Activated T-helper 1 cell treated with anti-CD3 and anti-CD28 coated beads, Interleukin-2, amount 50 U/mL, for 16 hours (primary cell): Measurements from ENCODE around the gene MYL7.

Experiments
- DNase-seq, 2 donors: peaks; one replicate each; pipeline ENCODE4 v3.0.0-alpha.2; 2020; ENCODE audit warnings: low read depth in 1 of 2, low spot score in 1 of 2

The MYL7 gene

DNA sequence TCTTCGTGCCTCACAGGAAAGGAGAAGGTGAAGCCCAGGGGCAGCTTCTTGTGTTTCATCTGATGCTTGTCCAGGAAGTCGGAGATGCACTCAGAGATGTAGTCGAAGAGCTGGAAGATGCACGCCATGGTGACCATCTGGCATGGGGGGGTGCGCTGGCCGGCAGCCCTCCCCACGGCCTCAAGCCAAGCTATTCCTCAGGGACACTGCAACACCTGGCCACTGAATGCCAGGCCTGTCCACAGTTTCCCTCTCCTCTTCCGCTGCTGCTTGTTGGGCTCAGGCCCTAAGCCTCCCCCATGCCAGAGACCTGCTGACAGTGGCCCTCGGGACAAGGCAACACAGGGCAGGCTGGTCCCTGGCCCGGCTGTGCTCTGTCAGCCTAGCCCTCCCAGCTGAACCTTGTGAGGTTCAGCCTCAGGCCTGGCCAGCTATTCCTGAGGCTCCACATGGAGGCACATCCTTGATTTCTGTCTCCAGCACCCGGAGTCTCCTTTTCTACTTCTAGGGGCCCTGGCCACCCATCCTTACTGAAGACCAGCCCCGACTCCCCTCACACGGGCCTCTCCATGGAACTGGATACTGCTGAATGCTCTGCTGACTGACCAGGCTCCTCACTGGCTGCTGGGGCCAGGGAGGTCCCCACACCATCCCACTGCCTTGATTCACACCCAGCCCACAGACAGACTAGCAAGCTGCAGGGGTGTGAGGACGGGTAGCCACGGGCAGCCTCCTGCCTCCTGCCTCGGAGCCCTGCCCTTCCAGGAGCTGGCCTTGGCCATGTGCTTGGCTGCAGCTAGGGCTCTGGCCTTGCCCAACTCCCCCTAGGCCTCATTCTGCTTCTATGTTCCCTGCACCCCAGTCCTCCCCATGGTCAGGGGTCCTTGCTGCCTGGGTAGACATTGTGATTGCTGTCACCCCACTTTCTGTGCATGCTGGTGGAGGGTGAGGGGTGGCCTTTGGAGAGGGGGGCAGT lies 10.1 kb upstream of the MYL7 start:
- no peak for DNase-seq

DNA sequence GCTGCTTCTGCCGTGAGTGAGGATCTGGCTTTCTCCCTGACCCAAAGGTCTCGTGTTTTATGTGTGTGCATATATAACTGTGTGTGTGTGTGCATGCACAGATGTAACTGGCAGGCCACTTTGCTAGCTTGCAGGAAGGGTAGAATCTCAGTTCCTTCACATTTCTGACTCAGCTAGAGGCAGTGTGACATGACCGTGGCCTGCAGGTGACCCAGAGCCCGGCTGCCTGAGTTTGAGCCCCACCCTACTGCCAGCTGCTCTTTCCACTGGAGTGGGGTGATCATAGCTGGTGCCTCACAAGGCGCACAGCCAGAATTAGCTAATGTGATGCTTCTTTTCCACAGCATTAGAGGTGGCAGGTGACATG lies 9.3 kb upstream of the MYL7 start:
- no peak for DNase-seq

DNA sequence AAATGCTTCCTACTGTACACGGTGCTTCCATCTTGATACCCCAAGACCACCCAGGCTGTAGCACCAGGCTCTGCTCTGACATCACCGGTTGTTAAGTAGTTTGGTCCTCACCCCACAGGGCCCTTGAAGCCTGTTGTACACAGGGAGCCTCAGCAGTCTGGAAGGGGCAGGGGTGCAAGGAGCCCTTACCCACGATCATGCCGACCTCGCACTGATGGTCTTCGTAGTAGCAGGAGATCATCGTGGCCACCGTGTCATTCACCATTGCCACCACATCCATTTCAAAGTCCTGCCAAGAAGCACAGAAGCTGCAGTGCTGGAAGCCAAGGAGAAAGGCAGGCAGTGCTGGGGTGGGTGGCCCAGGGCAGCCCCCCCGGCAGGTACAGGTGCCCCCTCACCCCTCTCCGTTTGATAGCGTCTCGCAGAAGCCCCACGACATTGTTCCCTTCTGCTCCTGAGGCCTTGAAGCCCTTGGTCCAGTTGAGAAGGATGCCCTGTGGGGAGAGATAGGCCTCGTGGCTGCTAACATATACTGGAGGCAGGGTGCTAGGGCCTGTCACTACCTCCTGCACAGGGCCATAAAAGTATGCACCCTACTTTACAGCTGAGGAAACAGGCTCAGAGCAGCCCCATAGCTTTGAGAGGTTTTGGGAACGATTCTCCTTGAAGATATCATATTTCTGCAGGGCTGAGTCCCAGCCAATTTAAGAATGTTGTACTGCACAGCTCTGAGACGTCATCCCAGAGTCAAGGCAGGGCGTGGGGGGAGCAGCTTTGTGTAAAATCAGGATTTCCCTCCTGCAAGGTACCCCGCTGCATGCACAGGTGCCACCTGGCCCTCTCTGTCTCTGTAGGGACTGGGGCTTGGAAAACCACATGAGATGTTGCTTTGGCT lies 8.7 kb upstream of the MYL7 start:
- no peak for DNase-seq

DNA sequence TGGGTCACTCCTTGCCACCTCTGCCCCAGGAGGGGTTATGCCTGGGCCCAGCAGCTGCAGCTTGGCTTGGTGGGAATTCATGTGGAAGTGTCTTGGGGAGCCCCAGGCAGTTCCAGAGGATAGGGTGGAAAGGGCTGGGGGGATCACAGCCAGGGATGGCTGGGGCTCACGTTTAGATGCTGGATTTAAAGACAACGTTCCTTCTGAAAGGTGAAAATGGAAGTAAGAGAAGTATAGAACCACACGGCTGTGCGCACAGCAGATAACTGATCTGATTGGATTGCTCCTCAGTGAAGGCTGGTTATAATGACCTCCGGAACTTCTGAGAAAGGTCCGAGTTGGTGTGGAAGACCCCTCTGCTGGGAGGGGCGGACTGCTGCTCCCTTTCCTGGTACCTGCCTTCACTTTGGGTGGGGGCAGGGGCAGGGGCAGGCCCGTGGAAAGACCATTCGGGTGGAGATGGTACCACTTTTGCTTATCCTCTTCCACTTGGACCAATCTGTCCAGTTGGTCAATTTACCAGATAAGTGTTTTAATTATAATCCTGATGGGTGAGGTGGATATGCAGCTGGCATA lies 7.9 kb upstream of the MYL7 start:
- no peak for DNase-seq

DNA sequence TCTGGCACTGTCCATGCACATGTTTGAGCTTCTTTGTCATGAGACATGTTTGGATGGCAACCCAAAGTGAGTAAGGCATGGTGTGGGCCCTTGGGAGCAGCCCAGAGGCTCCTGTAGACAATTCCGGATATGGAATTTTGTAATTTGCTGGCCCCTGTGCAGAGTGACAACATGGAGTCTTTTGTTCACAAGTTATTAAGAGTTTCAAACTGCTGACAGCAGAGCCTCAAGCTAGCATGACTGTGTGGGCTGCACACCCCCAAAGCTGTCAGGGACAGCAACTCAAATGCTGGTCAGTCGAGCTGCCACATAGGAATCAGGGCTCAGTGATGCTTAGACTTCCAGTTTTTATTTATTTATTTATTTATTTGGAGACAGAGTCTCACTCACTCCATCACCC lies 7.0 kb upstream of the MYL7 start:
- DNase-seq = no peak

DNA sequence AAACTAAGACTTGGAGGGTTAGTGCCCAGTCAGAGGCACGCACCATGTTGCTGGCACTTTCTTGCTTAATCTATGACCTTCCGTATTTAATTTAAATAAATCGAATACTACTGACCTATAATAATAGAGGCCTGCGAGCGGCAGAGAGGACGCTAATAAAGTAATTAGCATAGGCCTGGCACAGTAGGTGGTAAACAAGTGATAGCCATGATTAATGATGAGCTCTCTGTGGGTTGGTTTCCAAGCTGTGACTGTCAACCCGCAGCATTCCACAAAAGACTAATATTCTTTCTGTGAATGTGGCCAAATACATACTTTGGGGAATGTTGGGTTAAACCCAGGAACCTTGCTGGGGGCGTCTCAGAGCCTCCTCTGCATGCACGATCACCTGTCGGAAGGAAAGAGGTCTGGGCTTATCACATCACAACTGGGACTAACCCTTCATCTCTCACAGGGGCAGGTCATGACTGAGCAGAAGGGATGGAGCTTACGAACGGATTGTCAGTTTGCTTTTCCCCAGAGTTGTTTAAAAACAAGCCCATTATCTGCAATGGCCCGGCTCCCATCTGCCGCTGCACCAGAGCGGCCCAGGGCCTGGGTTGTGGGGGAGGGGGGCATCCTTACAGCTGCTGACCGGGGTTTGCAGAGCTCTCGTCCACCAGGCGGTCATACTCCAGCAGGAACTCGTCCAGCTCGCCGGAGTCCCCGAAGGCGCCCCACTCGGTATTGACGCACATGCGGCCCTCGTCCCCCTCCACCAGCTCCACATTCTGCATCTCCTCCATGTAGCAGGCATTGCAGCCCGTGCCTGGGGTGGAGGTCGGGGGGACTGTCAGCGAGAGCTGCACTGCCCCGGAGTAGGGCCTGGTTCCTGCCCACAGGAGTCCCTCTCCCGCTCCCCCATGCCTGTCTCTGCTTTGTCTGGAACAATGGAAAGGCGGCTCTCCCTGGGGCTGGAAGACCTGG lies 6.2 kb upstream of the MYL7 start:
- no peak for DNase-seq

DNA sequence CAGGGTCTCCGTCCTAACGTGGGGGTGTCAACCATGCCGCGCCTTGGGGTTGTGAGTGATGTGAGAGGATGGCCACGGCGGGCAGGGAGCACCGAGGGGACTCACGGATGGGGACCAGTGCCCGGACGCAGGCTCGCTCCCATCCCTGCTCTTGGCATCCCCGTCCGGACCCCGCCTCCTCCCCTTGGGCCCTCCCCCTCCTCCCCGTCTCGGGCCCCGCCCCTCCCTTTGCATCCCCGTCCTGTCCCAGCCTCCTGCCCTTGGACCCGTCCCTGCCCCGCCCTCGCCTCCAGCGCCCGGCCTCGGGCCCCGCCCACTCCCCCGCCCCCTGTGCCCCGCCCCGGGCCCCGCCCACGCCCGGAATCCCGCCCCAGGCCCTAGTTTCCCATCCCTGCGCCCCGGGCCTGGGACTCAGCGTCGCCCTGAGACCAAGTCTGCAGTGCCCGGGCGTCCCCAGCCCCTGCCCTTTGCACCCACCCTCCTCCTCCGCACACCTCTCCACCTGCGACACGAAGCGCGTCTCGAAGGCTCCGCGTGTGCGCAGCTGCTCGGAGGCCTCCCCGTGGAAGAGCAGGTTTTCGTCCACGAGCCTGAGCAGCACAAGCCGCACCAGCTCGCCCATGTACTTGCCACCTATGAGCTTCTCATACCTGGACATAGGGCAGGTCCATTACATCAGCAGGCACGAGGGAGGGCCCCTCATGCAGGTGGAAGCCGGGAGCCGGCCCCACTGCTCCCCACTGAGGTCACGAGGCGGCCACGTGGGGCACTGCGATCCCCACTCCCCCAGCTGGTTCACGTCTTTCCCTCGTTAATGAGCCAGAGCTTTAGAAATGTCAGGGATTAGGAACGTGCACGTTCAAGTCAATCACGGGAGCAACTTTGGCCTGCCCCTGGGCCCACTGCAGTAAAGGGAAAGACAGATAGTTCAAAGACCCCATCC lies 5.1 kb upstream of the MYL7 start:
- peak in 1 of 2 donors; percentile 55 for DNase-seq

DNA sequence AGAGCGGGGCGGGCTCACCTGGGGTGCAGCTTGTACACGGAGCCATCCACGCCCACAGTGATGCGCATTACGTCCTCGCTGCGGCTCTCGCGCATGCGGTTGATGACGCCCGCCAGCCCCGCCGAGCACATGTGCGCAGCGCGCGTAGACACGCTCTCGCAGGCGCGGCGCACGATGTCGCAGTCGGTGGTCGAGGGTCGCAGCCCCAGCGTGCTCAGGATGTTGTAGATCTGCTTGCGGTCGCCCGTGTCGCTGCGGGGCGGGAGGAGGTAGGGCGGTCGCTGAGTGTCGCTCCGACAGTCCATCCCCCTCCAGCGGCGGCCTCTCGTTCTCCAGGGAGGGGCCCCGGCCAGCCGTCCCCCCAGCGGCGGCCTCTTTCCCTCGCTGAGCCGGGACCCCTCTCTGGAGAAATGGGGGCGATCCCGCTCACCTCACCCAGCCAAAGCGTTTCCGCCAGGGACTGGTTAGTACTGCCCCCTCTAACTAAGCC lies 4.4 kb upstream of the MYL7 start:
- DNase-seq = peak in 1 of 2 donors; percentile 35

DNA sequence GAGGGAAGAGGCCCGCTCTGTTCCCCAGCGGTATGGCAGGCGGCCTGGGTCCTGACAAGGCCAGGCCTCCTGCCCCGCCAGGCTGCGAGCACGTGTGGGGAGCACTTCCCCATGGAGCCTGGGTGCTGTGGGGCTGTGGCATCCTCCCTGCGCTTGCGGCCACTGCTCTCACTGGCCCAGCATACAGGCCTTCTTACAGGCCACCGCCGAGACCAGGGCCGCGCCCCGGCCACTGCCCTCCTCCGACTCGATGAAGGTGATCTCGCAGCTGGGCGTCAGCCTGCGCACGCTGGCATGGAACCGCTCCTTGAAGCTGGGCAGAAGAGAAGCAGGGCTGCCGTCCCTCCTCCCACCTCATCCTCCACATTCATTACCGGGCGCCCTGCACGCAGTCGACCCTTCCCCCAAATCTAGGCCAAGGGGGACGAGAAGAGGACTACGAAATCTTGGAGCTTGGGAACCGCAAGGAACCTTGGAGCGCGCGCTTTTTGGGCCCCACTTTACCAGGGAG lies 3.9 kb upstream of the MYL7 start:
- DNase-seq = no peak

DNA sequence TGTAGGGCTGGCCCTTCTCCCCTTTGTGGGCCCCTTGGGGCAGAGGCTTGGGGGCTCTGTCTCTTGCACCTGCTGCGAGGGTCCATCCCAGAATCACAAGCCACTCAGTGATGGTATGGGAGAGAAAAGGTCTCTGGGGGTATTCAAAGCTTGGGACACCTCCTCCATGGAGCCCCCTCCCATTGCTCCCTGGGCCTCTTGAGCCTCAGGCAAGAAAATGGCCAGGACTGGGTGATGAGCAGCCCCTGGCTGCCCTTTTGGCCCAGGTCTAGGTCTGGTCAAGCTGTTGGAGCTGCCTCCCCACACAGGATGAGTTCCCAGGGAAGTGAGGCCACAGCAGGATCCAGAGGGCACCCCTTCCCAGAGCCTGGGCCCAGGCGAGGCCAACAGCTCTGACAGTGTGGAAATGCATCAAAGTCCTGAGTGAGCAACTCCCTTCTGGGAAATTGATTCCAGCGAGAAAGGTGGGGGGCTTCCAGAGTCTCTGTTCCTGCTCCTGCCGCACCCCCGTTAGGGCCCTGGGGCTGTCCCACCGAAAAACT lies 3.4 kb upstream of the MYL7 start:
- DNase-seq = no peak

DNA sequence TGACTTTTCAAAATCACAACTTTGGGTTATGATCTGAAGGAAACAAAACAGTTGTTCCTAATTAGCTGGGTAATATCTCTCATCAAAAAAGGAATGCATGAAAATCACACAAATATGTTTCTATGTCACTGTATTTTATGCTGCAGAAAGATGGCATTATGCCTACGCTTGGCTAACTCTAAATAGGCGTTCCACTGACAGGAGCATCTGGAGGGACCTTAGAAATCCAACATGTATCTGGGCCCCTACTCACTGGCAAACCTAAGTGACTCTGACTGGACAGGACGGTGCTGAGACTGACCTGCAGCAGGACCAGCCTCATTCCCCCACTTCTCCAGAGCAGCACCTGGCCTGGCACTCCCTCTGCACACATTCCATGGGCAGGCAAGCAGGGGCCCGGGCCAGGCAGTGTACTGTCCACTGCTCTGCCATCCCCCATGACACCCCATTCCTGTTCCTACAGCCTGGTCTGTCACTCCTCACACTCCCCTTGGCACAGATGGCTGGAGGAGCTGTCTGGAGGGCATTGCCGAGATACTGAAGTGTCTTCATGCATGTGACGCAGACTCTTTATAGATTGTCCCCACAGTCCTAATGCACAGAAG lies 2.6 kb upstream of the MYL7 start:
- no peak for DNase-seq

DNA sequence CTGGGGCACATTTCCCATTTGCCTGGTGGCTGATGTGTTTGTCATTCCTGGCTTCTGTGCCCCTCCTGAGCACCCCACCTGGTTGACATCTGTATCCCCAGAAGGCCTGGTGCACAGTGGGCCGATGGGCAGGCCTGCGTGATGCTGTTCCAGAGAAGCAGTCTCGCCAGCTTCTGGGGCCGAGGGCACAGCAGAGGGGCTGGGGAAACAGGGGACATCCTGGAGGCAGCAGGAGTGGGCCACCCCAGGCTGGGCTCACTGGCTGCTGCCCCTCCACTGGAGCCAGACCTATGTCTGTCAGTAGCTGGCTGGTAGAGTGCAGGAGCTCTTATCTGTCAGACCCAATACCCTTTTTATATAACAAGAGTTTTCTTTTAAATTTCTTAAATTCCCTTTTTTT lies 896 bp upstream of the MYL7 start:
- DNase-seq = no peak

DNA sequence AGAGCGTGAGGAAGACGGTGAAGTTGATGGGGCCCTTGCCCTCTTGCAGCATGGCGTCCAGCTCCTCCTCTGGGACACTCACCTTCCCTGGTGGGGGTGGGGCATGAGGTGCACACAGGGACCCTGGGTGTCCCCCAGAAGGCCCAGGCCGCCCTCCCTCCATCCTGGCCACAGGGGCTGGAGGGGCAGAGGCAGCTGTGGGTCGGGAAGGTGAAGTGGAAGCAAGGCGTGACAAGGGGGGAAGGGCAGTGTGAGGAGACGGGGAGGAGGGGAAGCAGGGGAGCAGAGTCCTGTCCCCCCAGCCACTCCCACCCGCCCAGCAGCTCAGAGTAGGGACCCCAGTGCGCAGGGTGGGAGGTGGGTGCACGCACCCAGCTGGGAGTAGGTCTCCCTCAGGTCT lies 791 bp downstream of the MYL7 start:
- no peak for DNase-seq

DNA sequence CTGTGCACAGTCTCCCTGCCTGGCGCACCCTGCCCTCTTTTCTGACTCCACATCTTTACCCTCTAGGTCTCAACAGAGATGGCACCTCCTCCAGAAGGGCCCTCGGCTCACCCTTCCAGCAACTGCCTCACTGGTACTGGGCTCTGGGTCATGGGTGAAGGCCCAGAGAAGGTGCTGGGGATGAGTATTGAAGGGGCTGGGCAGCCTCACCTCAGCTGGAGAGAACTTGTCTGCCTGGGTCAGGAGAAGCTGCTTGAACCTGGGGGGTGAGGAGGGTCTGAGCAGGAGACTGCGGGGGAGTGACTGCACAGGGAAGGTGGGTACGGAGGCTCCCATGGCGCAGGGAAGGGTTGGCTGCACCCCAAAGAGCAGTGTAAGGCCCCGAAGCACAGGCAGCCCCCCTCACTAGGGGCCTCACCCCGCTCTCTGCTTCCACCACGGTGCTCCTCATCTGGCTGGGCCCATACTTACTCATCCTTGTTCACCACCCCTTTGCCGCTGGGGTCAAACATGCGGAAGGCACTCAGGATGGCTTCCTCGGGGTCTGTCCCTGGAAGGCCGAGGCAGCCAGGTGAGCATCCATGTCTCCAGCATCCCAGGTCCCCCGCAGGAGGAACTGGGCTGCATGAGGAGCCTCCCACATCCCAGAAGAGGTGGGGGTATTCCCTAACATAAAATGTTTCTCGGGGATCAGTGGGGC lies 1.7 kb downstream of the MYL7 start:
- DNase-seq = no peak

DNA sequence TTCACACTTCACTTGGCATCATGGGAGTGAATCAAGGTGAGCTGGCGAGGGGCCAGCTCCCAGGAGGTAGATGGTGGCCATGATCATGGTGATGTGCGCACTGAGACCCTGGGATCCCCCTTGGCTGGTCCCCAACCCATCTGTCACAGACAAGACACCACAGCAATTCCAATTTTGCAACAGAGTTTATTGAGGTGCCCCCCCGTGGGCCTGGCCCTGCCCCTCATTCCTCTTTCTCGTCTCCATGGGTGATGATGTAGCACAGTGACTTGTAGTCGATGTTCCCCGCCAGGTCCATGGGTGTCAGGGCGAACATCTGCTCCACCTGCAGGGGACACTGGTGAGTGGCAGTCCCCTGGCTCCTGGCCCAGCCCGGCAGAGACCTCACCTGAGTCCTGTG lies 2.4 kb downstream of the MYL7 start:
- no peak for DNase-seq

DNA sequence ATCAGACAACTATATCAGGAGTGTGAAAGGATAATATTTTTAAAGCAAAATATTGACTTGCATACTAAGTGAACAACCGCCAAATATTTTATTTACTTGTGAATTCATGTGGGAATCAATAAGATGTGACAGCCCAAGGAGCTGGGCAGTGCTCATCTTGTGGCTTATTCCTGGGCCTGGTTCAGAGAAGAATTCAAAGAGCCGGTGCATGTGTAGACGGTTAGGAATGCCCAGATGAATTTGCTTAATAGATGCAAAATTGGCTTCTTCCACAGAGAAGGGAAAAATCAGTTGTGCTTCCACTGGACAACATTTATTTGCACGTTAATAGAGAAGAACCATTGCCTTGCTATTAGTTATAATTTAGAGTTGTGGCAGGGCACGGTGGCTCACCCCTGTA lies 4.4 kb downstream of the MYL7 start:
- no peak for DNase-seq

DNA sequence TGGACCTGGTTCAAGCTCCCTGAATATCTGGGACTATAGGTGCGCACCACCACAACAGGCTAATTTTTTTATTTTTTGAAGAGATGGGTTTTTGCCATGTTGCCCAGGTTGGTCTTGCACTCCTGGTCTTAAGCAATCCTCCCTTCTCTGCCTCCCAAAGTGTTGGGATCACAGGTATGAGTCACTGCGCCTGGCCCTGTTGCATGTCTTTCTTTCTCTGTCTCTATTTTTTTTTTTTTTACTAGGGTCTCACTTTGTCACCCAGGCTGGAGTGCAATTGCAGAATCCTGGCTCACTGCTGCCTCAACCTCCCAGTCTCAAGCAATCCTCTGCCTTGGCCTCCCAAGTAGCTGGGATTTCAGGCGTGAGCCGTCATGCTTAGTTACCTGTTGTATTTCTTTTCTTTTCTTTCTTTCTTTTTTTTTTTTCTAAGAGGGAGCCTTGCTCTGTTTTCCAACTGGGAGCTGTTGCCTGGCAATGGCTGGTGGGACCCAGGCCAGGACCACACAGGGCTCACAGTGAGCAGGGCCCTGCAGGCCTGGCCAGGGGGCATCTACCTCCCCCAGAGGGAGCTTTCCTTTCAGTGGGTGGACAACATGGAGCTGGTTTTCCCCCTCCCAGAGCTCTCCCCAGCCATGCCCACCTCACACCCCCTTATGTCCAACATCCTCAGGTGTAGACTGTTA lies 6.0 kb downstream of the MYL7 start:
- no peak for DNase-seq
